GM23338 (cell line): ENCODE results near the gene ZBTB45.

ENCODE experiments used
- CREB1 ChIP-seq: fragments of 250-450 bp; sonication (Bioruptor Pico); IDR thresholded peaks from 2 replicates; pipeline ENCODE4 v1.5.0; 2020; ENCODE audit warnings: low read depth, mild to moderate bottlenecking, moderate library complexity
- CTCF ChIP-seq, 2 experiments: fragments of 200-600 bp in 1 of 2; sonication (generic) in 1 of 2; conservative IDR thresholded peaks; 2 replicates each; pipeline versions ENCODE4 v1.5.1 to v1.6.1; 2016 to 2017; ENCODE audit warnings: antibody characterized with exemption in 2 of 2, low read depth in 2 of 2, mild to moderate bottlenecking in 2 of 2, moderate library complexity in 1 of 2
- ETS1 ChIP-seq: IDR thresholded peaks from 2 replicates; pipeline ENCODE4 v1.6.1; 2016; ENCODE audit warnings: antibody characterized with exemption
- EZH2 ChIP-seq: fragments of 200-600 bp; sonication (generic); IDR thresholded peaks from one replicate; pipeline ENCODE4 v1.8.0; 2017; ENCODE audit warnings: antibody characterized with exemption, mild to moderate bottlenecking, low read depth; ENCODE audit not compliant: unreplicated experiment
- EZH2phosphoT487 ChIP-seq: fragments of 200-600 bp; sonication (generic); IDR thresholded peaks from one replicate; pipeline ENCODE4 v1.8.1; 2018; ENCODE audit warnings: antibody characterized with exemption; ENCODE audit not compliant: unreplicated experiment
- JUNB ChIP-seq: IDR thresholded peaks from one replicate; pipeline ENCODE4 v1.6.1; 2016; ENCODE audit warnings: antibody characterized with exemption; ENCODE audit not compliant: unreplicated experiment
- NANOG ChIP-seq: IDR thresholded peaks from 2 replicates; pipeline ENCODE4 v1.6.1; 2016; ENCODE audit warnings: antibody characterized with exemption, borderline replicate concordance
- POLR2AphosphoS5 ChIP-seq: IDR thresholded peaks from 2 replicates; pipeline ENCODE4 v1.6.1; 2016; ENCODE audit warnings: antibody characterized with exemption, low read depth
- REST ChIP-seq: IDR thresholded peaks from one replicate; pipeline ENCODE4 v1.6.1; 2018; ENCODE audit warnings: antibody characterized with exemption; ENCODE audit not compliant: unreplicated experiment
- STAT1 ChIP-seq: IDR thresholded peaks from one replicate; pipeline ENCODE4 v1.6.1; 2016; ENCODE audit warnings: antibody characterized with exemption; ENCODE audit not compliant: unreplicated experiment
- ZNF114 ChIP-seq: fragments of 250-450 bp; sonication (Bioruptor Pico); IDR thresholded peaks from 2 replicates; pipeline ENCODE4 v1.5.0; 2020; ENCODE audit warnings: mild to moderate bottlenecking, moderate library complexity
- ZNF331 ChIP-seq: fragments of 250-450 bp; sonication (Bioruptor Pico); IDR thresholded peaks from 2 replicates; pipeline ENCODE4 v1.5.0; 2020; ENCODE audit warnings: low read depth, mild to moderate bottlenecking, moderate library complexity

GRCh38 chr19:58566989-58567388 is 47.4 kb upstream of the ZBTB45 start:
- no peak for TF ChIP-seq CTCF (conservative IDR thresholded peaks at IDR 0.05; ENCODE audit: low read depth in 2 of 2)
- TF ChIP-seq REST = no peak
- TF ChIP-seq EZH2phosphoT487 = no peak
- TF ChIP-seq EZH2 = no peak
- no peak for TF ChIP-seq JUNB
- TF ChIP-seq POLR2AphosphoS5 = no peak
- no peak for TF ChIP-seq STAT1
- no peak for TF ChIP-seq CREB1 (CRISPR knock-in tag)
- no peak for TF ChIP-seq ZNF114 (CRISPR knock-in tag)
- no peak for TF ChIP-seq ZNF331 (CRISPR knock-in tag)
- TF ChIP-seq NANOG = no peak
- no peak for TF ChIP-seq ETS1
